Measurements from ENCODE around the gene HIVEP3. TPM values are rescaled to one million over a fixed set of nuclear protein-coding genes. Genes with fewer than 3 reads are reported as not detected.

The HIVEP3 gene
- total RNA-seq, 1 experiment from 2014 or later, result 0.55 TPM

- Mint-ChIP-seq H3K9me3 (no peaks in the 10 kb centered on the region), H3K27ac (no peak overlapping the region), H3K36me3 (no peaks in the 10 kb centered on the region), H3K4me3 (no peak overlapping the region), H3K27me3 (ENCODE audit: low read depth) (no peaks in the 10 kb centered on the region), H3K4me1 (peaks cover 10% of the 10 kb centered on the region)
- ATAC-seq (0 out of 2 replicates have a peak, but pooled peaks have one; percentile 24), DNase-seq (ENCODE audit: low spot score) (no peak)
- TF ChIP-seq TEAD1 (CRISPR knock-in tag; IDR thresholded peaks at IDR 0.05), result no peak
- no peak for TF ChIP-seq ZNF263 (CRISPR knock-in tag; IDR thresholded peaks at IDR 0.05; ENCODE audit: low read depth)
- no peak for TF ChIP-seq CREB1 (CRISPR knock-in tag; IDR thresholded peaks at IDR 0.05)
- TF ChIP-seq STAT6 (CRISPR knock-in tag; conservative IDR thresholded peaks at IDR 0.05; ENCODE audit: low read depth), result no peak
- no peak for TF ChIP-seq MLX (CRISPR knock-in tag; IDR thresholded peaks at IDR 0.05)
- TF ChIP-seq USF2 (CRISPR knock-in tag; IDR thresholded peaks at IDR 0.05), result no peak
- TF ChIP-seq TEAD4 (CRISPR knock-in tag; IDR thresholded peaks at IDR 0.05), result no peak
- TF ChIP-seq, protein P1, sequence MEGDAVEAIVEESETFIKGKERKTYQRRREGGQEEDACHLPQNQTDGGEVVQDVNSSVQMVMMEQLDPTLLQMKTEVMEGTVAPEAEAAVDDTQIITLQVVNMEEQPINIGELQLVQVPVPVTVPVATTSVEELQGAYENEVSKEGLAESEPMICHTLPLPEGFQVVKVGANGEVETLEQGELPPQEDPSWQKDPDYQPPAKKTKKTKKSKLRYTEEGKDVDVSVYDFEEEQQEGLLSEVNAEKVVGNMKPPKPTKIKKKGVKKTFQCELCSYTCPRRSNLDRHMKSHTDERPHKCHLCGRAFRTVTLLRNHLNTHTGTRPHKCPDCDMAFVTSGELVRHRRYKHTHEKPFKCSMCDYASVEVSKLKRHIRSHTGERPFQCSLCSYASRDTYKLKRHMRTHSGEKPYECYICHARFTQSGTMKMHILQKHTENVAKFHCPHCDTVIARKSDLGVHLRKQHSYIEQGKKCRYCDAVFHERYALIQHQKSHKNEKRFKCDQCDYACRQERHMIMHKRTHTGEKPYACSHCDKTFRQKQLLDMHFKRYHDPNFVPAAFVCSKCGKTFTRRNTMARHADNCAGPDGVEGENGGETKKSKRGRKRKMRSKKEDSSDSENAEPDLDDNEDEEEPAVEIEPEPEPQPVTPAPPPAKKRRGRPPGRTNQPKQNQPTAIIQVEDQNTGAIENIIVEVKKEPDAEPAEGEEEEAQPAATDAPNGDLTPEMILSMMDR (IDR thresholded peaks at IDR 0.05), result no peak
- TF ChIP-seq ZNF416 (CRISPR knock-in tag; IDR thresholded peaks at IDR 0.05), result no peak
- no peak for TF ChIP-seq ZBTB43 (CRISPR knock-in tag; IDR thresholded peaks at IDR 0.05)
- no peak for TF ChIP-seq FOXJ3 (CRISPR knock-in tag; IDR thresholded peaks at IDR 0.05; ENCODE audit: borderline replicate concordance)
- TF ChIP-seq CBFB (CRISPR knock-in tag; IDR thresholded peaks at IDR 0.05; ENCODE audit: low read depth), result no peak
- no peak for TF ChIP-seq GTF2I (CRISPR knock-in tag; conservative IDR thresholded peaks at IDR 0.05)
- TF ChIP-seq ZNF121 (CRISPR knock-in tag; IDR thresholded peaks at IDR 0.05), result no peak
- no peak for TF ChIP-seq KAT7 (CRISPR knock-in tag; IDR thresholded peaks at IDR 0.05; ENCODE audit: borderline replicate concordance)
- TF ChIP-seq FOXK1 (CRISPR knock-in tag; IDR thresholded peaks at IDR 0.05), result no peak
- TF ChIP-seq MYBL2 (CRISPR knock-in tag; IDR thresholded peaks at IDR 0.05), result no peak
- TF ChIP-seq RORB (CRISPR knock-in tag; IDR thresholded peaks at IDR 0.05), result no peak
- no peak for TF ChIP-seq E2F5 (CRISPR knock-in tag; IDR thresholded peaks at IDR 0.05)
- POLR2A ChIA-PET, result no interaction called here
- CTCF ChIA-PET, result no interaction called here
Measured at GRCh38 chr1:41884256-41885230, 34.2 kb downstream of the HIVEP3 start.

All from WTC11 (cell line).